H9 (cell line): ENCODE results near the gene GNG11. TPM values are rescaled to one million over a fixed set of nuclear protein-coding genes. Genes with fewer than 3 reads are reported as not detected.

Experiments
- DNase-seq: peaks from one replicate; pipeline ENCODE4 v3.0.0-alpha.2; 2017
- H2AFZ ChIP-seq: one replicate; pipeline ENCODE4 v1.6.1; 2013; ENCODE audit warnings: mild to moderate bottlenecking, low read length, control low read depth, moderate library complexity
- H2AK5ac ChIP-seq: 2 replicates; pipeline ENCODE4 v1.6.1; 2013; ENCODE audit warnings: low read length, control low read depth, mixed read lengths; ENCODE audit not compliant: insufficient read length
- H2BK120ac ChIP-seq: one replicate; pipeline ENCODE4 v1.6.1; 2013; ENCODE audit warnings: low read depth, mild to moderate bottlenecking, low read length, control low read depth, inconsistent platforms; ENCODE audit not compliant: poor library complexity, severe bottlenecking
- H2BK12ac ChIP-seq: 2 replicates; pipeline ENCODE4 v1.6.1; 2013; ENCODE audit warnings: low read length, control low read depth, mixed read lengths, low read depth; ENCODE audit not compliant: insufficient read length
- H2BK15ac ChIP-seq: 2 replicates; pipeline ENCODE4 v1.6.1; 2013; ENCODE audit warnings: low read depth, low read length, control low read depth
- H2BK20ac ChIP-seq: one replicate; pipeline ENCODE4 v1.6.1; 2013; ENCODE audit warnings: low read depth, mild to moderate bottlenecking, low read length, control low read depth, inconsistent platforms; ENCODE audit not compliant: poor library complexity, severe bottlenecking
- H2BK5ac ChIP-seq: 2 replicates; pipeline ENCODE4 v1.6.1; 2013; ENCODE audit warnings: low read length, control low read depth, mixed read lengths; ENCODE audit not compliant: insufficient read length
- H3K14ac ChIP-seq: 2 replicates; pipeline ENCODE4 v1.6.1; 2013; ENCODE audit warnings: low read length, control low read depth; ENCODE audit not compliant: insufficient read depth
- H3K18ac ChIP-seq: 2 replicates; pipeline ENCODE4 v1.6.1; 2013; ENCODE audit warnings: low read depth, mild to moderate bottlenecking, mixed read lengths, low read length, control low read depth; ENCODE audit not compliant: insufficient read length
- H3K23ac ChIP-seq: 2 replicates; pipeline ENCODE4 v1.6.1; 2013; ENCODE audit warnings: low read length, control low read depth, mixed read lengths, low read depth; ENCODE audit not compliant: insufficient read length
- H3K23me2 ChIP-seq: 2 replicates; pipeline ENCODE4 v1.6.1; 2013; ENCODE audit warnings: low read depth, mild to moderate bottlenecking, mixed read lengths, low read length, control low read depth; ENCODE audit not compliant: insufficient read length, poor library complexity, severe bottlenecking
- H3K27ac ChIP-seq: 2 replicates; pipeline ENCODE4 v1.5.1; 2013; ENCODE audit warnings: low read length, control low read depth, mixed read lengths, low read depth; ENCODE audit not compliant: insufficient read length
- H3K27me3 ChIP-seq: 2 replicates; pipeline ENCODE4 v1.6.1; 2013; ENCODE audit warnings: low read length, control low read depth, inconsistent platforms; ENCODE audit not compliant: insufficient read depth
- H3K4ac ChIP-seq: 2 replicates; pipeline ENCODE4 v1.6.1; 2013; ENCODE audit warnings: low read depth, mild to moderate bottlenecking, control low read depth, inconsistent platforms, low read length, moderate library complexity
- H3K4me1 ChIP-seq: 2 replicates; pipeline ENCODE4 v1.6.1; 2013; ENCODE audit warnings: low read length, control low read depth, inconsistent platforms; ENCODE audit not compliant: insufficient read depth
- H3K4me2 ChIP-seq: 2 replicates; pipeline ENCODE4 v1.6.1; 2013; ENCODE audit warnings: low read length, control low read depth, mixed read lengths; ENCODE audit not compliant: insufficient read length, insufficient read depth
- H3K56ac ChIP-seq: 2 replicates; pipeline ENCODE4 v1.6.1; 2013; ENCODE audit warnings: low read depth, mild to moderate bottlenecking, mixed read lengths, low read length, control low read depth; ENCODE audit not compliant: insufficient read length
- H3K79me1 ChIP-seq: 2 replicates; pipeline ENCODE4 v1.6.1; 2013; ENCODE audit warnings: low read depth, mild to moderate bottlenecking, moderate library complexity, low read length, control low read depth, inconsistent platforms; ENCODE audit not compliant: insufficient read depth, poor library complexity, severe bottlenecking
- H3K79me2 ChIP-seq: 2 replicates; pipeline ENCODE4 v1.6.1; 2013; ENCODE audit warnings: low read length, control low read depth, inconsistent platforms; ENCODE audit not compliant: insufficient read depth
- H3K9ac ChIP-seq: 2 replicates; pipeline ENCODE4 v1.6.1; 2013; ENCODE audit warnings: low read length, control low read depth, mixed read lengths; ENCODE audit not compliant: insufficient read length; ENCODE audit errors: extremely low read depth
- H3K9me3 ChIP-seq: one replicate; pipeline ENCODE4 v1.6.1; 2013; ENCODE audit warnings: low read depth, low read length, inconsistent platforms; ENCODE audit not compliant: control insufficient read depth
- H3T11ph ChIP-seq: one replicate; pipeline ENCODE4 v1.6.1; 2013; ENCODE audit warnings: mild to moderate bottlenecking, low read length, control low read depth, inconsistent platforms
- H4K20me1 ChIP-seq: one replicate; pipeline ENCODE4 v1.6.1; 2013; ENCODE audit not compliant: control insufficient read depth, insufficient read length, insufficient read depth
- H4K5ac ChIP-seq: 2 replicates; pipeline ENCODE4 v1.6.1; 2013; ENCODE audit warnings: low read depth, mild to moderate bottlenecking, mixed read lengths, low read length, control low read depth; ENCODE audit not compliant: insufficient read length
- H4K8ac ChIP-seq: replicated peaks from 2 replicates; pipeline ENCODE4 v1.6.1; 2013; ENCODE audit warnings: low read length, control low read depth, mixed read lengths, low read depth; ENCODE audit not compliant: insufficient read length
- H4K91ac ChIP-seq: 2 replicates; pipeline ENCODE4 v1.6.1; 2013; ENCODE audit warnings: low read depth, mild to moderate bottlenecking, moderate library complexity, mixed read lengths, low read length, control low read depth; ENCODE audit not compliant: insufficient read length
- H3K27ac Mint-ChIP-seq, 3 experiments: 2 replicates in 2 of 3; 3 replicates in 1 of 3; pipeline ENCODE4 v1.8.0; 2020 to 2021; ENCODE audit warnings: mixed read lengths in 3 of 3, mild to moderate bottlenecking in 1 of 3, moderate library complexity in 1 of 3
- H3K27me3 Mint-ChIP-seq: 2 replicates; pipeline ENCODE4 v1.8.0; 2021; ENCODE audit warnings: low read depth, mild to moderate bottlenecking, moderate library complexity, mixed read lengths
- H3K36me3 Mint-ChIP-seq, 3 experiments: 2 replicates in 2 of 3; 3 replicates in 1 of 3; pipeline ENCODE4 v1.8.0; 2020 to 2021; ENCODE audit warnings: low read depth in 3 of 3, mixed read lengths in 3 of 3; ENCODE audit not compliant: insufficient read depth in 1 of 3
- H3K4me1 Mint-ChIP-seq, 2 experiments: 2 replicates each; pipeline ENCODE4 v1.8.0; 2020; ENCODE audit warnings: mixed read lengths in 2 of 2
- H3K4me3 Mint-ChIP-seq, 2 experiments: 2 replicates in 1 of 2; 3 replicates in 1 of 2; pipeline ENCODE4 v1.8.0; 2020 to 2021; ENCODE audit warnings: mild to moderate bottlenecking in 2 of 2, mixed read lengths in 2 of 2, moderate library complexity in 1 of 2
- H3K9me3 Mint-ChIP-seq, 2 experiments: 2 replicates in 1 of 2; 3 replicates in 1 of 2; pipeline ENCODE4 v1.8.0; 2020; ENCODE audit warnings: mild to moderate bottlenecking in 2 of 2, mixed read lengths in 2 of 2, moderate library complexity in 1 of 2
- WGBS: extraction: QIAGEN DNeasy Blood & Tissue Kit; methylation state at CpG from one replicate; pipeline ENCODE4 v1.1.7; 2013; ENCODE audit warnings: missing lambda C conversion rate, low lambda C conversion rate, mixed read lengths; ENCODE audit not compliant: insufficient read length; ENCODE audit errors: extremely low coverage; 5-methylcytosine and 5-hydroxymethylcytosine counted together
- total RNA-seq: library from RNA; stranded (reverse); gene quantifications from 2 replicates; pipeline ENCODE4 v1.2.1, GENCODE V29; 2021
- TF ChIP-seq, protein P1 (sequence below): fragments of 200-600 bp; sonication (generic); conservative IDR thresholded peaks from 3 replicates; pipeline ENCODE4 v1.8.0; 2021; ENCODE audit warnings: antibody characterized with exemption, mild to moderate bottlenecking

Gene GNG11
- total RNA-seq, 1 experiment from 2014 or later = 0.68 TPM

DNA sequence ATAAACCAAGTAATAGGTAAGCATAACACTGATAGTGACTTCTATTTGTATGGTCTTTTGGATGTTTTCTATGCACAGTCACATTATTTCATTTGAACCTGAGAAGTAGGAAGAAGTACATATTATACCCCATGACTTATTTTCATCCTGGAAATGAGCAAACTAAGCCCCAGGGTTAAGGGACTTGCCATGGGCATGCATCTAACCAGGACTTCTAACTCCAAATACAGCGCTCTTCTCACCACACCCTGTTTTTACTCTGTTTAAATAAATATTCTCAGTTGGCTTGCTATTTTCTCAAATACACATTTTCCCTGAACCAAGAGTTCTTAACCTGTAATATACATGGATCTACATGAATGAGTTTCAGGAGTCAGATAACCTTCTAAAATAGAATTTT lies 16.3 kb downstream of the GNG11 start:
- no peak overlapping the region for H4K5ac ChIP-seq
- TF ChIP-seq, protein P1, sequence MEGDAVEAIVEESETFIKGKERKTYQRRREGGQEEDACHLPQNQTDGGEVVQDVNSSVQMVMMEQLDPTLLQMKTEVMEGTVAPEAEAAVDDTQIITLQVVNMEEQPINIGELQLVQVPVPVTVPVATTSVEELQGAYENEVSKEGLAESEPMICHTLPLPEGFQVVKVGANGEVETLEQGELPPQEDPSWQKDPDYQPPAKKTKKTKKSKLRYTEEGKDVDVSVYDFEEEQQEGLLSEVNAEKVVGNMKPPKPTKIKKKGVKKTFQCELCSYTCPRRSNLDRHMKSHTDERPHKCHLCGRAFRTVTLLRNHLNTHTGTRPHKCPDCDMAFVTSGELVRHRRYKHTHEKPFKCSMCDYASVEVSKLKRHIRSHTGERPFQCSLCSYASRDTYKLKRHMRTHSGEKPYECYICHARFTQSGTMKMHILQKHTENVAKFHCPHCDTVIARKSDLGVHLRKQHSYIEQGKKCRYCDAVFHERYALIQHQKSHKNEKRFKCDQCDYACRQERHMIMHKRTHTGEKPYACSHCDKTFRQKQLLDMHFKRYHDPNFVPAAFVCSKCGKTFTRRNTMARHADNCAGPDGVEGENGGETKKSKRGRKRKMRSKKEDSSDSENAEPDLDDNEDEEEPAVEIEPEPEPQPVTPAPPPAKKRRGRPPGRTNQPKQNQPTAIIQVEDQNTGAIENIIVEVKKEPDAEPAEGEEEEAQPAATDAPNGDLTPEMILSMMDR = no peak

More for the DNA sequence above, 16.3 kb downstream of the GNG11 start:
- Histone ChIP-seq H2BK5ac (no peak overlapping the region), H3K56ac (no peak overlapping the region), H2BK20ac (no peak overlapping the region), H4K91ac (no peak overlapping the region), H3K4me1 (no peaks in the 10 kb centered on the region), H2BK12ac (no peak overlapping the region), H2BK120ac (no peak overlapping the region), H4K20me1 (no peaks in the 10 kb centered on the region), H3K9me3 (no peaks in the 10 kb centered on the region), H3K18ac (no peak overlapping the region), H2AK5ac (no peak overlapping the region), H3K9ac (no peak overlapping the region), H3K27ac (no peak overlapping the region), H3K27me3 (no peaks in the 10 kb centered on the region), H3K4me2 (no peak overlapping the region), H3K79me1 (no peaks in the 10 kb centered on the region), H3K4ac (no peak overlapping the region), H4K8ac (no peak overlapping the region), H3K79me2 (no peaks in the 10 kb centered on the region), H3K14ac (no peak overlapping the region), H3K23me2 (no peaks in the 10 kb centered on the region), H2AFZ (no peak overlapping the region), H2BK15ac (no peak overlapping the region), H3K23ac (no peak overlapping the region), H3T11ph (no peak overlapping the region)
- peaks cover 2% of the 10 kb centered on the region; the same call in 1 of the 2 replicates for H3K27me3 Mint-ChIP-seq
- no CpG with 5 or more reads among the region's 1 CpG for WGBS
- H3K27ac Mint-ChIP-seq = no peak overlapping the region
- DNase-seq = no peak
- no peak overlapping the region for H3K4me3 Mint-ChIP-seq
- no peaks in the 10 kb centered on the region; a peak in 2 of 5 replicates for H3K9me3 Mint-ChIP-seq
- H3K36me3 Mint-ChIP-seq = peaks cover 0 to 3% (median 0%) of the 10 kb centered on the region in 3 experiments; a peak in 1 of 7 replicates
- no peaks in the 10 kb centered on the region for H3K4me1 Mint-ChIP-seq
